ENCODE measurements around the gene KDM5B. TPM values are rescaled to one million over a fixed set of nuclear protein-coding genes. Genes with fewer than 3 reads are reported as not detected.

KDM5B gene
- total and polyA plus RNA-seq, 9 of the 15 experiments (the other 6 are each of a cell fraction or from before 2014, with no cell fraction given), result 15.4 to 90.6 (median 57.1) TPM

DNA sequence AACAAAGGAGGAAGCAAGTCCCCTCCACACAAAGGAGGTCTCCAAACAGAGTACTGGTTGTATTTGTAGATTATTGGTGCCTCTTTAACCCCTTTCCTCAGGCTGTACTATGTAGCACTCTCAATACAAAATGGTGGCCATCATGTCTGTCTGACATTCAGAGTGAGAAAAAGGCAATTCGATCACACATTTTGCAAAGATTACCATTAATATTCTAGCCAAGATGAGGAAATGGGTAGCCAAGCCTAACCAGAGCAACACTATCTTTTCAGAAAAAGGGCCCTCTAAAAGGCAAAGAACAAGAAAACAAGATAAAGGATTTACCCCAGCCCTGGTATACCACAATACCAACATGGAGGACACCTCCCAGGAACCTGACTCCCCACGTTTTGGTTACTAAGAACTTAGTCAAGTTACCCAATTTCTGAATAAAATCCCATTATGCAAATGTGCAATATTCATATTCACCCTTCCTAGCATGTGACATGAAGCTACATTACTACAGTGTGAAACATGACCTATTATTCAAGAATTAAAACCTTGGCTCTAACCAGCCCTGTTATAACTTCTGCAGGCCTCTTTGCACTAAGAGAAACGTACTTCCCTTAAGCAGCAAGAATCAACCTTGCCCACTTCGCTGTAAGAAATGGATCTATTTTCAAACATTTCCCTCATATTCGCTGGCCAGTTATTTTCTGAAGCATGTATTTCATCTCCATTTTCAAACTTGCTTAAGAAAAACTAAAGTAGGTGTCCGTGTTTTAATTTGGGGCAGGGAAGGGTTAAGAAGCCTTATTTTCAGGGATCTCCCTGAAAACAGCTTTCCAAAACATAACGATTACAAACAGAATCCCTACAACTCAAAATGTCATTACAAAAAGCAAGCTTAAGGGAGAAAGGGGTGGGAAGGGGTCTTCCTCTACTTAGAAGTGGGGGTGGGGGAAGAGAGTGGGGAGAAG is 2.1 kb downstream of the KDM5B start (continued):
- TF ChIP-seq, protein P1, sequence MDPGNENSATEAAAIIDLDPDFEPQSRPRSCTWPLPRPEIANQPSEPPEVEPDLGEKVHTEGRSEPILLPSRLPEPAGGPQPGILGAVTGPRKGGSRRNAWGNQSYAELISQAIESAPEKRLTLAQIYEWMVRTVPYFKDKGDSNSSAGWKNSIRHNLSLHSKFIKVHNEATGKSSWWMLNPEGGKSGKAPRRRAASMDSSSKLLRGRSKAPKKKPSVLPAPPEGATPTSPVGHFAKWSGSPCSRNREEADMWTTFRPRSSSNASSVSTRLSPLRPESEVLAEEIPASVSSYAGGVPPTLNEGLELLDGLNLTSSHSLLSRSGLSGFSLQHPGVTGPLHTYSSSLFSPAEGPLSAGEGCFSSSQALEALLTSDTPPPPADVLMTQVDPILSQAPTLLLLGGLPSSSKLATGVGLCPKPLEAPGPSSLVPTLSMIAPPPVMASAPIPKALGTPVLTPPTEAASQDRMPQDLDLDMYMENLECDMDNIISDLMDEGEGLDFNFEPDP (CRISPR knock-in tag; IDR thresholded peaks at IDR 0.05), result peak; percentile 83; the same call in 1 of the 2 replicates
- TF ChIP-seq ZNF408 (CRISPR knock-in tag; IDR thresholded peaks at IDR 0.05; ENCODE audit: low read depth) (no peak), NFRKB (IDR thresholded peaks at IDR 0.05; ENCODE audit: low read depth) (peak; percentile 95), GABPA (tag; conservative IDR thresholded peaks at IDR 0.05; ENCODE audit: low read depth) (no peak), POLR2AphosphoS5 (IDR thresholded peaks at IDR 0.05; ENCODE audit: control insufficient read depth, insufficient read depth, low read depth, low read length) (no peak), NFXL1 (CRISPR knock-in tag; IDR thresholded peaks at IDR 0.05) (peak; percentile 86), ZNF436 (CRISPR knock-in tag; IDR thresholded peaks at IDR 0.05) (no peak), KAT2B (IDR thresholded peaks at IDR 0.05; ENCODE audit: low read depth, low read length) (no peak), MEF2A (IDR thresholded peaks at IDR 0.05; ENCODE audit: control insufficient read depth, low read depth, low read length) (no peak), BCOR (IDR thresholded peaks at IDR 0.05) (no peak)
- TF ChIP-seq, protein P2, sequence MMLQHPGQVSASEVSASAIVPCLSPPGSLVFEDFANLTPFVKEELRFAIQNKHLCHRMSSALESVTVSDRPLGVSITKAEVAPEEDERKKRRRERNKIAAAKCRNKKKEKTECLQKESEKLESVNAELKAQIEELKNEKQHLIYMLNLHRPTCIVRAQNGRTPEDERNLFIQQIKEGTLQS (IDR thresholded peaks at IDR 0.05), result no peak
- TF ChIP-seq, protein P2 (CRISPR knock-in tag; conservative IDR thresholded peaks at IDR 0.05), result no peak
- TF ChIP-seq, protein P3, sequence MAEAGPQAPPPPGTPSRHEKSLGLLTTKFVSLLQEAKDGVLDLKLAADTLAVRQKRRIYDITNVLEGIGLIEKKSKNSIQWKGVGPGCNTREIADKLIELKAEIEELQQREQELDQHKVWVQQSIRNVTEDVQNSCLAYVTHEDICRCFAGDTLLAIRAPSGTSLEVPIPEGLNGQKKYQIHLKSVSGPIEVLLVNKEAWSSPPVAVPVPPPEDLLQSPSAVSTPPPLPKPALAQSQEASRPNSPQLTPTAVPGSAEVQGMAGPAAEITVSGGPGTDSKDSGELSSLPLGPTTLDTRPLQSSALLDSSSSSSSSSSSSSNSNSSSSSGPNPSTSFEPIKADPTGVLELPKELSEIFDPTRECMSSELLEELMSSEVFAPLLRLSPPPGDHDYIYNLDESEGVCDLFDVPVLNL (CRISPR knock-in tag; IDR thresholded peaks at IDR 0.05; ENCODE audit: low read depth), result no peak
- TF ChIP-seq, protein P4, sequence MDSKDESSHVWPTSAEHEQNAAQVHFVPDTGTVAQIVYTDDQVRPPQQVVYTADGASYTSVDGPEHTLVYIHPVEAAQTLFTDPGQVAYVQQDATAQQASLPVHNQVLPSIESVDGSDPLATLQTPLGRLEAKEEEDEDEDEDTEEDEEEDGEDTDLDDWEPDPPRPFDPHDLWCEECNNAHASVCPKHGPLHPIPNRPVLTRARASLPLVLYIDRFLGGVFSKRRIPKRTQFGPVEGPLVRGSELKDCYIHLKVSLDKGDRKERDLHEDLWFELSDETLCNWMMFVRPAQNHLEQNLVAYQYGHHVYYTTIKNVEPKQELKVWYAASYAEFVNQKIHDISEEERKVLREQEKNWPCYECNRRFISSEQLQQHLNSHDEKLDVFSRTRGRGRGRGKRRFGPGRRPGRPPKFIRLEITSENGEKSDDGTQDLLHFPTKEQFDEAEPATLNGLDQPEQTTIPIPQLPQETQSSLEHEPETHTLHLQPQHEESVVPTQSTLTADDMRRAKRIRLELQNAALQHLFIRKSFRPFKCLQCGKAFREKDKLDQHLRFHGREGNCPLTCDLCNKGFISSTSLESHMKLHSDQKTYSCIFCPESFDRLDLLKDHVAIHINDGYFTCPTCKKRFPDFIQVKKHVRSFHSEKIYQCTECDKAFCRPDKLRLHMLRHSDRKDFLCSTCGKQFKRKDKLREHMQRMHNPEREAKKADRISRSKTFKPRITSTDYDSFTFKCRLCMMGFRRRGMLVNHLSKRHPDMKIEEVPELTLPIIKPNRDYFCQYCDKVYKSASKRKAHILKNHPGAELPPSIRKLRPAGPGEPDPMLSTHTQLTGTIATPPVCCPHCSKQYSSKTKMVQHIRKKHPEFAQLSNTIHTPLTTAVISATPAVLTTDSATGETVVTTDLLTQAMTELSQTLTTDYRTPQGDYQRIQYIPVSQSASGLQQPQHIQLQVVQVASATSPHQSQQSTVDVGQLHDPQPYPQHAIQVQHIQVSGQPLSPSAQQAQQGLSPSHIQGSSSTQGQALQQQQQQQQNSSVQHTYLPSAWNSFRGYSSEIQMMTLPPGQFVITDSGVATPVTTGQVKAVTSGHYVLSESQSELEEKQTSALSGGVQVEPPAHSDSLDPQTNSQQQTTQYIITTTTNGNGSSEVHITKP (IDR thresholded peaks at IDR 0.05; ENCODE audit: partially characterized antibody), result no peak
- TF ChIP-seq, protein P5, sequence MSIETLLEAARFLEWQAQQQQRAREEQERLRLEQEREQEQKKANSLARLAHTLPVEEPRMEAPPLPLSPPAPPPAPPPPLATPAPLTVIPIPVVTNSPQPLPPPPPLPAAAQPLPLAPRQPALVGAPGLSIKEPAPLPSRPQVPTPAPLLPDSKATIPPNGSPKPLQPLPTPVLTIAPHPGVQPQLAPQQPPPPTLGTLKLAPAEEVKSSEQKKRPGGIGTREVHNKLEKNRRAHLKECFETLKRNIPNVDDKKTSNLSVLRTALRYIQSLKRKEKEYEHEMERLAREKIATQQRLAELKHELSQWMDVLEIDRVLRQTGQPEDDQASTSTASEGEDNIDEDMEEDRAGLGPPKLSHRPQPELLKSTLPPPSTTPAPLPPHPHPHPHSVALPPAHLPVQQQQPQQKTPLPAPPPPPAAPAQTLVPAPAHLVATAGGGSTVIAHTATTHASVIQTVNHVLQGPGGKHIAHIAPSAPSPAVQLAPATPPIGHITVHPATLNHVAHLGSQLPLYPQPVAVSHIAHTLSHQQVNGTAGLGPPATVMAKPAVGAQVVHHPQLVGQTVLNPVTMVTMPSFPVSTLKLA (conservative IDR thresholded peaks at IDR 0.05), result peak in 1 of 2 experiments; percentile 27; a peak in 2 of 4 replicates
- TF ChIP-seq, protein P6, sequence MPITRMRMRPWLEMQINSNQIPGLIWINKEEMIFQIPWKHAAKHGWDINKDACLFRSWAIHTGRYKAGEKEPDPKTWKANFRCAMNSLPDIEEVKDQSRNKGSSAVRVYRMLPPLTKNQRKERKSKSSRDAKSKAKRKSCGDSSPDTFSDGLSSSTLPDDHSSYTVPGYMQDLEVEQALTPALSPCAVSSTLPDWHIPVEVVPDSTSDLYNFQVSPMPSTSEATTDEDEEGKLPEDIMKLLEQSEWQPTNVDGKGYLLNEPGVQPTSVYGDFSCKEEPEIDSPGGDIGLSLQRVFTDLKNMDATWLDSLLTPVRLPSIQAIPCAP (CRISPR knock-in tag; IDR thresholded peaks at IDR 0.05; ENCODE audit: borderline replicate concordance), result no peak

Data from K562 (cell line).